Superior temporal gyrus (tissue), 1 donor: ENCODE measurements around the gene CAV3.

Experiments used
- DNase-seq: peaks from one replicate; pipeline ENCODE4 v3.0.0-alpha.2; 2016; ENCODE audit errors: extremely low spot score

CAV3 gene

GRCh38 chr3:8794247-8794646, 60.6 kb downstream of the CAV3 start:
- DNase-seq, result no peak
